Activated CD4-positive, alpha-beta T cell treated with anti-CD3 and anti-CD28 coated beads, Interleukin-2, amount 10 ng/mL, durations not matched to agents 7 days and 5 days (primary cell): ENCODE results near the gene TRAPPC5. TPM values are rescaled to one million over a fixed set of nuclear protein-coding genes. Genes with fewer than 3 reads are reported as not detected.
A peak's percentile ranks its signal among the peaks of the same experiment; 100 is the strongest.

Experiments
- CTCF ChIA-PET: fragments of 350-600 bp; sonication (Branson Sonifier 250); formaldehyde crosslinking; loops from one replicate; lab custom pipeline; 2021; ENCODE audit warnings: antibody characterized with exemption; lab: Charles Lee
- POLR2A ChIA-PET: fragments of 350-600 bp; sonication (Branson Sonifier 250); formaldehyde crosslinking; loops from one replicate; lab custom pipeline; 2021; ENCODE audit warnings: antibody characterized with exemption; lab: Charles Lee
- DNase-seq: peaks from one replicate; pipeline ENCODE4 v3.0.0-alpha.2; 2020
- H3K27ac Mint-ChIP-seq: one replicate; pipeline ENCODE4 v1.8.0; 2021; ENCODE audit warnings: mild to moderate bottlenecking, moderate library complexity, mixed read lengths
- H3K27me3 Mint-ChIP-seq: one replicate; pipeline ENCODE4 v1.8.0; 2021; ENCODE audit warnings: mixed read lengths
- H3K36me3 Mint-ChIP-seq: one replicate; pipeline ENCODE4 v1.8.0; 2021; ENCODE audit warnings: low read depth, mixed read lengths
- H3K4me1 Mint-ChIP-seq: one replicate; pipeline ENCODE4 v1.8.0; 2021; ENCODE audit warnings: mixed read lengths
- H3K4me3 Mint-ChIP-seq: one replicate; pipeline ENCODE4 v1.8.0; 2021; ENCODE audit warnings: mild to moderate bottlenecking, moderate library complexity, mixed read lengths
- H3K9me3 Mint-ChIP-seq: one replicate; pipeline ENCODE4 v1.8.0; 2021; ENCODE audit warnings: mixed read lengths
- total RNA-seq, 2 experiments: library from RNA; stranded (reverse); gene quantifications; one replicate each; pipeline ENCODE4 v1.2.3, GENCODE V29; 2021

Gene TRAPPC5
- total RNA-seq, 2 experiments from 2014 or later: 105 to 106 TPM

- peaks cover 15% of the 10 kb centered on the region for H3K27me3 Mint-ChIP-seq
- CTCF ChIA-PET: interaction anchor here (0.6 to 1.1 kb wide), 3 partner anchors 12 to 100 kb away, joined by 3 to 6 read pairs (median 3); partner anchors contain the start of gene TRAPPC5
- H3K4me3 Mint-ChIP-seq: no peak overlapping the region
- POLR2A ChIA-PET: no interaction called here
- DNase-seq: no peak
- no peaks in the 10 kb centered on the region for H3K9me3 Mint-ChIP-seq
- H3K27ac Mint-ChIP-seq: no peak overlapping the region
- peaks cover 7% of the 10 kb centered on the region for H3K4me1 Mint-ChIP-seq
- H3K36me3 Mint-ChIP-seq: no peaks in the 10 kb centered on the region
Measured at GRCh38 chr19:7699417-7700401, 19.1 kb downstream of the TRAPPC5 start.

DNA sequence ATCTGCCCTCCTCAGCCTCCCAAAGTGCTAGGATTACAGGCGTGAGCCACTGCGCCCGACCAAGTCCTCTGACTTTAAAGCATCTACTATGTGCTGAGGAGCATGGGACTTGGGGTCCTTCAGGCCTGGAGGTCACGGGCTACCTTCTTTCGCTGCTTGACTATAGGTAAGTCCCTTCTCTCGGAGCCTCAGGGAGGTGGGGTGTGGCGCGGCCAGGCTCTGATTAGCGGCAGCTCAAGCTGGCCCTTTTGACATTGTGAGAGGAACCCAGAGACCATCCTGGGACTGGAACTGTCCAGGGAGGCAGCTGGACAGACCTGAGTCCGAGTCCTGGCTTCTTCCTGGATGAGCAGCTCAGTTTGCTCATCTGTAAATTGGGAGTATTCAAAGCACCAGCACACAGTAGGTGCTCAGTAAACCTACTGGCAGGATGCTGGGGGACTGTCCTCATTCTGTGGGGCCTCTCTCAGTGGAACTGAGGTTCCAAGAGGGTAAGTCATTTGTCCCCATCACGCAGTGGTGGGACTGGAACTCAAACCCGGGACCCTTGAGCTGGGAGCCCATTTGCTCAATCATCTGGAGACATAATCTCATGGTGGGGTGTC lies 20.5 kb downstream of the TRAPPC5 start:
- no peak overlapping the region for H3K4me3 Mint-ChIP-seq
- ChIA-PET CTCF (interaction anchor here (1.0 to 1.9 kb wide), 2 partner anchors 15 to 20 kb away, joined by 3 to 7 read pairs; partner anchors contain the start of gene TRAPPC5), POLR2A (interaction anchor here (0.6 kb wide), 1 partner anchor 813 kb away, joined by 9 read pairs; the partner anchor contains the start of gene ZNF414)
- H3K4me1 Mint-ChIP-seq: peaks cover 21% of the 10 kb centered on the region
- no peak for DNase-seq
- H3K36me3 Mint-ChIP-seq: no peaks in the 10 kb centered on the region
- no peak overlapping the region for H3K27ac Mint-ChIP-seq
- H3K27me3 Mint-ChIP-seq: peaks cover 15% of the 10 kb centered on the region
- H3K9me3 Mint-ChIP-seq: no peaks in the 10 kb centered on the region

DNA sequence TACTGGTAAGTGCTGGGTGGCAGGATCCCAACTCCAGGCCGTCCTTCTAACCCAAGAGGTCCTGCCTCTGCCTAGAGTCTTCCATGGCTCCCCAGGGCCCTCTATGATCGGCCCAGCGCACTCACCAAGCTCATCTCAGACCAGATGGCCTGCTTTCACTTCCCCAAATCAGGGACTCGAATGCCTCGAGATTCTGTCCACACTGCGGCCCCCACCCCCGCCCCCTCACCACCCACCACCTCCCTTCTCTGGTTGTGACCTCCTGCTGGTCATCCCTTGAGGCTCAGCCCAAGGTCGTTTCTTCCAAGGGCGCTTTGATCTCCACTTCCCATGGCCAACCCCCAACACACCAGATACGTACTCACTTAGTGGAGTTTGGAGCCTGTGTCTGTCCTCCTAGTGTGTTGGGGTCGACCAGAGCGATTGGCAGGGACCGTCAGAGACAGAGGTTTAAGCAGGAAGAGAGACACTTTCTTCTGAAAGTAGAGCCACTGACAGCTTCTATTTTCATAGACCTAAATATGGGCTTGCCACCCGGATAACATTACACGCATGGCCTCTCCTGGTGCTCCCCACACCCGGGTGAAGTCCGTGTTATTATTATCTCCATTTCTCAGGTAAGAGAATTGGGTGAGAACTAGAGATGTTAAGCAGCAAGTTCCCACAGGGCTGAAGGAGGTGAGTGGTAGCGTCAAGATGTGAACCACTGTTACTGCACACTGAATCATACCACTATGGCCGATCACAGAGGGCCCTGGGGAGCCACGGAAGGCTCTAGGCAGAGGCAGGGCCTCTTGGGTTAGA lies 21.2 kb downstream of the TRAPPC5 start, which contains the start of gene FCER2:
FCER2 (minus strand) TSS at position 478 of the 804 bp plus-strand sequence. CDS start 2,371 bp downstream, outside the sequence.
- H3K4me1 Mint-ChIP-seq: peaks cover 28% of the 10 kb centered on the region
- H3K27me3 Mint-ChIP-seq: peaks cover 12% of the 10 kb centered on the region
- H3K27ac Mint-ChIP-seq: peak within 1 kb of the TSS; percentile 51
- CTCF ChIA-PET: interaction anchor here (0.6 to 1.9 kb wide), 3 partner anchors 16 to 108 kb away, joined by 3 to 7 read pairs (median 3); partner anchors contain the start of gene TRAPPC5
- no peaks in the 10 kb centered on the region for H3K9me3 Mint-ChIP-seq
- POLR2A ChIA-PET: interaction anchor here (0.6 kb wide), 1 partner anchor 812 kb away, joined by 9 read pairs; the partner anchor contains the start of gene ZNF414
- no peaks in the 10 kb centered on the region for H3K36me3 Mint-ChIP-seq
- DNase-seq: no peak
- no peak within 1 kb of the TSS for H3K4me3 Mint-ChIP-seq

- POLR2A ChIA-PET: no interaction called here
- peaks cover 12% of the 10 kb centered on the region for H3K27me3 Mint-ChIP-seq
- peaks cover 33% of the 10 kb centered on the region for H3K4me1 Mint-ChIP-seq
- H3K9me3 Mint-ChIP-seq: no peaks in the 10 kb centered on the region
- CTCF ChIA-PET: interaction anchor here (0.6 to 3.2 kb wide), 3 partner anchors 23 to 313 kb away, joined by 3 to 10 read pairs (median 3); partner anchors contain the start of gene TRAPPC5
- no peak for DNase-seq
- H3K27ac Mint-ChIP-seq: peak overlapping the region; percentile 54
- no peaks in the 10 kb centered on the region for H3K36me3 Mint-ChIP-seq
- no peak overlapping the region for H3K4me3 Mint-ChIP-seq
Measured at GRCh38 chr19:7703332-7703731, 22.7 kb downstream of the TRAPPC5 start.

DNA sequence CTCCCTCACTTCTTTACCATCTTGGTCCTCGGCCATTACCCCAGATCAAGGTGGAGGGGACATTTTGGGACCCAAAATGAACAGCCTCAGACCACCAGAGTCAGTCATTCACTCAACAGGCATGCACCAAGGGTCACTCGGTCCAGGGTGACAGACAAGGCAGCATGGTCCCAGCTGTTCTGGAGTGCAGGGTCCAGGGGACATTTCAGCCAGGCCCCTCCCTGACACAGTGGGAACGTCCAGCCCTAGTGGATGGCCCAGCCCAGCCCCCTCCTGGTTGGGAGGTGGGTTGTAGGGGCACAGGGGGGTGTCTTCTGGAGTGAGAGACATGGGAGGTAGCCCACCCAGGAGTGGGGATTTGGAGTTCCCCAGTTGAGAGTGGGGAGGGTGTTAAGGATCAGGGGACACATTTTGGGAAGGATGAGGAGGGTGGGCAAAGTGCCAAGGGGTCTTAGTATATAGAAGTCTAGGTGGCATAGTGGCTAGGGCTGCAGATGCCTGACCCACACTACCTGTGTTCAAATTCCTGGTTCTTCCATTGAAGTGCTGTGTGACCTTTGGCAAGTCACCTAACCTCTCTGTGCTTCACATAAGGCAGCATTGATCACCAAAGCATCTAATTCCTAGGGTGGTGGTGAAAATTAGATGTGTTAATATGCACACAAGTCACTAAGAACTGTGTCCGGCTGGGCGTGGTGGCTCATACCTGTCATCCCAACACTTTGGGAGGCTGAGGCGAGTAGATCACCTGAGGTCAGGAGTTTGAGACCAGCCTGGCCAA lies 23.8 kb downstream of the TRAPPC5 start:
- Mint-ChIP-seq H3K27me3 (peaks cover 7% of the 10 kb centered on the region), H3K9me3 (no peaks in the 10 kb centered on the region), H3K27ac (peak overlapping the region; percentile 60), H3K4me3 (no peak overlapping the region), H3K36me3 (no peaks in the 10 kb centered on the region), H3K4me1 (peaks cover 30% of the 10 kb centered on the region)
- no peak for DNase-seq
- CTCF ChIA-PET: interaction anchor here (0.7 to 3.2 kb wide), 2 partner anchors 19 to 24 kb away, joined by 4 to 10 read pairs; partner anchors contain the start of gene TRAPPC5
- POLR2A ChIA-PET: interaction anchor here (1.1 kb wide), 1 partner anchor 20 kb away, joined by 3 read pairs; no protein-coding TSS in a partner anchor

DNA sequence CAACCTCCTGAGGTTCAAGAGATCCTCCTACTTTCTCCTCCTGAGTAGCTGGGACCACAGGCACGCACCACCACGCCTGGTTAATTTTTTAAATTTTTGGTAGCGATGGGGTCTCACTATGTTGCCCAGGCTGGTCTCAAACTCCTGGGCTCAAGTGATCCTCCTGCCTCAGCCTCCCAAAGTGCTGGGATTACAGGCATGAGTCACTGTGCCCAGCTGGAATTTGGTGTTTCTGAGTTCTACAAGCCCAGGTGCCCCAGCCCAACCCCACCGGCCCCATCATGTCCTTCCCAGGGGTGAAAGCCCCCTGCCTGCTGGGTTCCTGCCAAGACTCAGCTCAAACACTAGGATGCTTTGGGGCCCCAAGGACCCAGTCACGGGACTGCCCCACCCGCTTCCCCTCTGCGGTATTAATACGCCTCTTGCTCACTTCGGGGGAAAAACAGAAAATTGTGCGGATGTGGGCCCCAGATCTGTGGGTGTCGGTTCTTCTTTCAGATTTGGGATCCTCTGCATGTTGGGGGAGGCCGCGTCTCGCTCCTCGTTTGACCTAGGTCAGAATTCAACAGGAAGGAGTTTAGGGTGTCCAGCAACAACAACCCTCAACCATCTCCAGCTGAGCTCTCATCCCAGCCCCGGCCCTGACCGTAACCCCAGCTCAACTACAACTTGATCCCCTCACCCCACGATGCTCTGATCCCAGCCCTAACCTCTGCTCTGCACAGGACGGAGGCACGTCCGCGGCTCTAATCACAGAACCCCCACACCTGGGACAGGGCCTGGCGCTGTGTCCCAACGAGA lies 25.0 kb downstream of the TRAPPC5 start:
- H3K27me3 Mint-ChIP-seq: peaks cover 7% of the 10 kb centered on the region
- peak overlapping the region; percentile 92 for H3K27ac Mint-ChIP-seq

GRCh38 chr19:7706188-7706954 lies 25.7 kb downstream of the TRAPPC5 start:
- Mint-ChIP-seq H3K9me3 (no peaks in the 10 kb centered on the region), H3K27me3 (peaks cover 7% of the 10 kb centered on the region), H3K27ac (peak overlapping the region; percentile 92), H3K4me3 (peak overlapping the region; percentile 34), H3K4me1 (peaks cover 34% of the 10 kb centered on the region), H3K36me3 (no peaks in the 10 kb centered on the region)
- ChIA-PET CTCF (interaction anchor here (3.2 kb wide), 1 partner anchor 26 kb away, joined by 10 read pairs; the partner anchor contains the start of gene TRAPPC5), POLR2A (no interaction called here)
- DNase-seq: no peak

More for the DNA sequence above, 25.0 kb downstream of the TRAPPC5 start:
- Mint-ChIP-seq H3K36me3 (no peaks in the 10 kb centered on the region), H3K4me3 (peak overlapping the region; percentile 34), H3K9me3 (no peaks in the 10 kb centered on the region), H3K4me1 (peaks cover 32% of the 10 kb centered on the region)
- DNase-seq: peak; percentile 78
- ChIA-PET POLR2A (interaction anchor here (1.1 kb wide), 1 partner anchor 21 kb away, joined by 3 read pairs; no protein-coding TSS in a partner anchor), CTCF (interaction anchor here (3.2 kb wide), 1 partner anchor 25 kb away, joined by 10 read pairs; the partner anchor contains the start of gene TRAPPC5)

GRCh38 chr19:7706955-7707456 lies 26.4 kb downstream of the TRAPPC5 start:
- Mint-ChIP-seq H3K27me3 (peaks cover 7% of the 10 kb centered on the region), H3K27ac (peak overlapping the region; percentile 92), H3K4me1 (peaks cover 34% of the 10 kb centered on the region), H3K36me3 (no peaks in the 10 kb centered on the region), H3K9me3 (no peaks in the 10 kb centered on the region), H3K4me3 (no peak overlapping the region)
- no peak for DNase-seq
- CTCF ChIA-PET: no interaction called here
- POLR2A ChIA-PET: no interaction called here

DNA sequence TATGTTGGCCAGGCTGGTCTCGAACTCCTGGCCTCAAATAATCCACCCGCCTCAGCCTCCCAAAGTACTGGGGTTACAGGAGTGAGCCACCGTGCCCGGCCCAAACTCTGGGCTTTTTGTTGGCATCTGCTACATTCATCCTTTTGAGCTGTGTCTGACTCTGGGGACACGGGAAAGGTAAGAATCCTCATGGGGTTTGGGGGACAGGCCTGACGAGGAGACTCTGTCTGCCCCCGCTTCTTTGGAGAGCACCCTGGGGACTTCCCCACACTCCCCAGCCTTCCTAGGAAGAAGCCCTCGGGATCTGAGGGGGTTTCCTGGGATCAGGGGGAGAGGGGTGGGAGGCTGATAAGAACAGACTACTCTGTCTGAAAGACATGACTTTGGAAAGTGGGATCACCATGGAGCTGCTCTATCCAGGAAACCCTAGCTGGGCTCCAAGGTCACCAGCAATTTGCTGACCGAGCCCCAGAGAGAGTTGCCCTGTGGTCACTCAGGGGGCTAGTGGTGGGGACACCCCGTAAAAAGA lies 29.4 kb downstream of the TRAPPC5 start:
- H3K9me3 Mint-ChIP-seq: no peaks in the 10 kb centered on the region
- CTCF ChIA-PET: no interaction called here
- H3K27ac Mint-ChIP-seq: peak overlapping the region; percentile 36
- POLR2A ChIA-PET: no interaction called here
- no peaks in the 10 kb centered on the region for H3K27me3 Mint-ChIP-seq
- H3K4me1 Mint-ChIP-seq: peaks cover 27% of the 10 kb centered on the region
- no peak overlapping the region for H3K4me3 Mint-ChIP-seq
- no peak for DNase-seq
- H3K36me3 Mint-ChIP-seq: no peaks in the 10 kb centered on the region

GRCh38 chr19:7710616-7711015 lies 30.0 kb downstream of the TRAPPC5 start:
- no peaks in the 10 kb centered on the region for H3K9me3 Mint-ChIP-seq
- no peaks in the 10 kb centered on the region for H3K36me3 Mint-ChIP-seq
- H3K27ac Mint-ChIP-seq: peak overlapping the region; percentile 58
- H3K4me3 Mint-ChIP-seq: no peak overlapping the region
- H3K4me1 Mint-ChIP-seq: peaks cover 21% of the 10 kb centered on the region
- H3K27me3 Mint-ChIP-seq: no peaks in the 10 kb centered on the region
- ChIA-PET CTCF (interaction anchor here (0.7 kb wide), 1 partner anchor 1816 kb away, joined by 5 read pairs; no protein-coding TSS in a partner anchor), POLR2A (no interaction called here)
- DNase-seq: no peak
